HepG2 (cell line): ENCODE data around the gene NUP88. TPM values are rescaled to one million over a fixed set of nuclear protein-coding genes. Genes with fewer than 3 reads are reported as not detected.

Source experiments
- ATAC-seq: fragments of 200-7000 bp; cut with Tn5 transposase; 3 replicates; pipeline ENCODE4 v1.9.1; 2020; ENCODE audit warnings: mild to moderate bottlenecking, moderate library complexity
- BruUV-seq: library from RNA; stranded (reverse); fragments of 400-500 nt; replicated peaks from 2 replicates; lab custom pipeline; 2021; lab: Mats Ljungman, UMichigan
- CTCF ChIA-PET: fragments of 300-600 bp; formaldehyde crosslinking; extraction: SDS; loops from one replicate; lab custom pipeline; 2021; ENCODE audit warnings: low total read pairs, inconsistent platforms, low intra/inter-chr PET ratio; lab: Yijun Ruan, JAX
- POLR2A ChIA-PET: fragments of 350-600 bp; sonication (Branson Sonifier 250); formaldehyde crosslinking; loops from one replicate; lab custom pipeline; 2020; ENCODE audit warnings: antibody characterized with exemption, inconsistent platforms; lab: Yijun Ruan, JAX
- DNase-seq: peaks from one replicate; pipeline ENCODE4 v3.0.0-alpha.2; 2015; ENCODE audit warnings: low spot score
- FAIRE-seq: peaks from 3 replicates; lab custom pipeline; 2011; peaks lifted over from hg19 to GRCh38; lab: Jason Lieb, UNC
- H2AFZ ChIP-seq: one replicate; pipeline ENCODE4 v1.6.1; 2011; ENCODE audit warnings: low read length, inconsistent platforms
- H3K27ac ChIP-seq: fragments of 300-600 bp; 3 replicates; pipeline ENCODE4 v1.8.0; 2011; ENCODE audit warnings: mixed run types, mild to moderate bottlenecking, mixed read lengths, low read length, inconsistent platforms; ENCODE audit not compliant: insufficient read depth; ENCODE audit errors: extremely low read length
- H3K27me3 ChIP-seq, 2 experiments: fragments of 200-600 bp in 1 of 2; 2 replicates in 1 of 2; 3 replicates in 1 of 2; pipeline versions ENCODE4 v1.6.0 to v1.8.0; 2011; ENCODE audit warnings: low read length in 2 of 2, mild to moderate bottlenecking in 2 of 2, moderate library complexity in 2 of 2, inconsistent platforms in 1 of 2; ENCODE audit not compliant: insufficient read depth in 2 of 2, control insufficient read depth in 1 of 2
- H3K36me3 ChIP-seq, 2 experiments: fragments of 200-600 bp in 1 of 2; replicated peaks in 1 of 2; 2 replicates in 1 of 2; 3 replicates in 1 of 2; pipeline versions ENCODE4 v1.5.1 to v1.8.0; 2011; ENCODE audit warnings: low read length in 2 of 2, inconsistent platforms in 1 of 2; ENCODE audit not compliant: insufficient read depth in 2 of 2, control insufficient read depth in 1 of 2
- H3K4me1 ChIP-seq: 2 replicates; pipeline ENCODE4 v1.5.1; 2012; ENCODE audit warnings: low read length, inconsistent platforms; ENCODE audit not compliant: insufficient read depth
- H3K4me2 ChIP-seq: 2 replicates; pipeline ENCODE4 v1.6.0; 2011; ENCODE audit warnings: low read depth, low read length, inconsistent platforms
- H3K4me3 ChIP-seq, 3 experiments: fragments of 200-600 bp in 1 of 3; sonication (generic), shearing (Covaris generic) in 1 of 3; replicated peaks in 1 of 3; 2 replicates each; pipeline ENCODE4 v1.5.1; 2011 to 2016; ENCODE audit warnings: low read length in 3 of 3, inconsistent platforms in 2 of 3, low read depth in 2 of 3, mild to moderate bottlenecking in 2 of 3, control low read depth in 1 of 3, mixed read lengths in 1 of 3; ENCODE audit not compliant: insufficient read depth in 1 of 3
- H3K79me2 ChIP-seq: one replicate; pipeline ENCODE4 v1.6.1; 2011; ENCODE audit warnings: low read length, inconsistent platforms; ENCODE audit not compliant: insufficient read depth
- H3K9ac ChIP-seq: 2 replicates; pipeline ENCODE4 v1.6.0; 2011; ENCODE audit warnings: mild to moderate bottlenecking, low read depth, low read length, inconsistent platforms; ENCODE audit not compliant: insufficient read depth
- H3K9me3 ChIP-seq: 2 replicates; pipeline ENCODE4 v1.5.1; 2012; ENCODE audit warnings: mild to moderate bottlenecking, low read length
- H4K20me1 ChIP-seq: 2 replicates; pipeline ENCODE4 v1.6.0; 2011; ENCODE audit warnings: inconsistent platforms, mild to moderate bottlenecking, low read length, moderate library complexity; ENCODE audit not compliant: insufficient read depth
- BRD4 ChIP-seq: sonication (generic); formaldehyde crosslinking; IDR thresholded peaks from 2 replicates; pipeline ENCODE4 v1.4.0; 2020; ENCODE audit warnings: missing genetic modification reagents
- EZH2 ChIP-seq: conservative IDR thresholded peaks from 2 replicates; pipeline ENCODE4 v1.6.1; 2012; ENCODE audit warnings: mild to moderate bottlenecking, low read depth, low read length, moderate library complexity
- GTF2F1 ChIP-seq: fragments of 150-350 bp; IDR thresholded peaks from 2 replicates; pipeline ENCODE4 v1.6.1; 2014; ENCODE audit warnings: low read length
- KDM5A ChIP-seq: fragments of 200-600 bp; sonication (generic); IDR thresholded peaks from 2 replicates; pipeline ENCODE4 v1.7.0; 2018; ENCODE audit warnings: antibody characterized with exemption, mild to moderate bottlenecking, low read length, borderline replicate concordance
- PITX1 ChIP-seq: sonication (generic); formaldehyde crosslinking; IDR thresholded peaks from 2 replicates; pipeline ENCODE4 v1.5.1; 2020; ENCODE audit warnings: mild to moderate bottlenecking, missing genetic modification reagents
- REL ChIP-seq: sonication (generic); formaldehyde crosslinking; conservative IDR thresholded peaks from 2 replicates; pipeline ENCODE4 v1.8.0; 2022; ENCODE audit warnings: mild to moderate bottlenecking, missing genetic modification reagents, moderate library complexity
- RFXANK ChIP-seq: IDR thresholded peaks from 2 replicates; pipeline ENCODE4 v1.6.1; 2016
- SALL2 ChIP-seq: sonication (generic); formaldehyde crosslinking; IDR thresholded peaks from 2 replicates; pipeline ENCODE4 v1.8.1; 2023; ENCODE audit warnings: mild to moderate bottlenecking, missing genetic modification reagents, inconsistent platforms
- SIX4 ChIP-seq: sonication (generic); formaldehyde crosslinking; IDR thresholded peaks from 2 replicates; pipeline ENCODE4 v1.4.0; 2020; ENCODE audit warnings: missing genetic modification reagents
- ZNF33B ChIP-seq: sonication (generic); formaldehyde crosslinking; IDR thresholded peaks from 2 replicates; pipeline ENCODE4 v1.5.1; 2020; ENCODE audit warnings: mild to moderate bottlenecking, missing genetic modification reagents
- ZNF773 ChIP-seq: sonication (generic); formaldehyde crosslinking; IDR thresholded peaks from 2 replicates; pipeline ENCODE4 v1.4.0; 2020; ENCODE audit warnings: missing genetic modification reagents, borderline replicate concordance
- WGBS: methylation state at CpG from one replicate; pipeline ENCODE4 v1.1.6; 2017; ENCODE audit warnings: low lambda C conversion rate; 5-methylcytosine and 5-hydroxymethylcytosine counted together
- in situ Hi-C: cut with HindIII; loops from 2 replicates; pipeline ENCODE4 v1.10.0; 2017; ENCODE audit warnings: low pct_unique_long_range_greater_than_20kb; ENCODE audit not compliant: extremely low pct_ligation_motif_present
- intact Hi-C: fragments of 100-400 bp; cut with micrococcal nuclease; formaldehyde crosslinking; loops from one replicate; pipeline ENCODE4 v1.10.0; 2022; ENCODE audit not compliant: unreplicated experiment
- polyA plus RNA-seq, 8 experiments: library from polyadenylated mRNA; depleted of rRNA in 3 of 8; stranded (reverse) in 7 of 8; unstranded in 1 of 8; fragments of >200 nt; fragmentation: Illumina TruSeq in 4 of 8; extraction: Trizol in 4 of 8; gene quantifications; 2 replicates each; pipeline versions ENCODE4 v1.2.1 to v1.2.3, GENCODE V29; 2011 to 2016; ENCODE audit warnings: low read depth in 4 of 8, missing spikeins in 1 of 8, mixed read lengths in 1 of 8; ENCODE audit not compliant: insufficient read depth in 1 of 8
- total RNA-seq, 5 experiments: library from RNA; depleted of rRNA; stranded (reverse); fragments of >200 nt; fragmentation: Illumina TruSeq; extraction: Trizol; gene quantifications; 2 replicates each; pipeline ENCODE4 v1.2.3, GENCODE V29; 2016; ENCODE audit warnings: low read depth in 1 of 5
- TF ChIP-seq, protein P1 (sequence below): IDR thresholded peaks from 2 replicates; pipeline ENCODE4 v1.6.1; 2016; ENCODE audit warnings: mild to moderate bottlenecking, missing biosample characterization, missing genetic modification reagents
- TF ChIP-seq, protein P2 (sequence below): sonication (generic); formaldehyde crosslinking; IDR thresholded peaks from 2 replicates; pipeline ENCODE4 v1.9.0; 2021; ENCODE audit warnings: missing genetic modification reagents, borderline replicate concordance

The NUP88 gene
- total and polyA plus RNA-seq, 2 of the 13 experiments (the other 11 are each of a cell fraction or from before 2014, with no cell fraction given), result 48.2 to 130 TPM

DNA sequence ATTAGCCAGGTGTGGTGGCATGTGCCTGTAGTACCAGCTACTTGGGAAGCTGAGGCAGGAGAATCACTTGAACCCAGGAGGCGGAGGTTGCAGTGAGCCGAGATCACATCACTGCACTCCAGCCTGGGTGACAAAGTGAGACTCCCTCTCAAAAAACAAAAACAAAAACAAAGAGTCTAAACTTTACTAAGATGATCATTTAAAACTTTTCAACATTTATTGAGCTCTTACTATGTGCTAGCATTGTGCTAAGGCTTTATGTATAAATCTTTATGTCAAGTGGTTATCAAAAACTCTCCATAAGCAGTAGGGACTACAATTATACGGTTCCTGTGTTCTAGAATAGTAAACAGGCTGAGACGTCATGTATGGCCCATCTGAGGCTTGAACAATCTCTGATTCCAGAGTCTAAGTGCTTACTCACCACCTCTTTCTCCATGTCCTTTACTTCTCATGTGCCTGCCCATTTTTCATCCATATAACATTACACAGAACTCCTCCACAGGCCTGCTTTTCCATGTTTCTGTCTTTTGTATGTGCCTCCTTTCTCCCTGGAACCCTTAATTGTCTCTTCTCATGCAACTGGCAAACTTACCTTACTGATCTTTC lies 66.7 kb downstream of the NUP88 start:
- in situ Hi-C loops (no loop called here), intact Hi-C loops (no loop called here)
- no peak overlapping the region for H3K4me2 ChIP-seq
- peaks cover 13 to 47% of the 10 kb centered on the region in 2 experiments for H3K36me3 ChIP-seq
- no peaks in the 10 kb centered on the region for H3K79me2 ChIP-seq
- no peak overlapping the region for H3K4me3 ChIP-seq
- TF ChIP-seq EZH2 (no peak), RFXANK (no peak), ZNF773 (CRISPR knock-in tag) (no peak), REL (CRISPR knock-in tag) (no peak), ZNF33B (no peak), GTF2F1 (no peak), KDM5A (no peak), PITX1 (CRISPR knock-in tag) (no peak), SIX4 (no peak), BRD4 (no peak), SALL2 (CRISPR knock-in tag) (no peak)
- TF ChIP-seq, protein P1, sequence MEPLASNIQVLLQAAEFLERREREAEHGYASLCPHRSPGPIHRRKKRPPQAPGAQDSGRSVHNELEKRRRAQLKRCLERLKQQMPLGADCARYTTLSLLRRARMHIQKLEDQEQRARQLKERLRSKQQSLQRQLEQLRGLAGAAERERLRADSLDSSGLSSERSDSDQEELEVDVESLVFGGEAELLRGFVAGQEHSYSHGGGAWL, result no peak
- TF ChIP-seq, protein P2, sequence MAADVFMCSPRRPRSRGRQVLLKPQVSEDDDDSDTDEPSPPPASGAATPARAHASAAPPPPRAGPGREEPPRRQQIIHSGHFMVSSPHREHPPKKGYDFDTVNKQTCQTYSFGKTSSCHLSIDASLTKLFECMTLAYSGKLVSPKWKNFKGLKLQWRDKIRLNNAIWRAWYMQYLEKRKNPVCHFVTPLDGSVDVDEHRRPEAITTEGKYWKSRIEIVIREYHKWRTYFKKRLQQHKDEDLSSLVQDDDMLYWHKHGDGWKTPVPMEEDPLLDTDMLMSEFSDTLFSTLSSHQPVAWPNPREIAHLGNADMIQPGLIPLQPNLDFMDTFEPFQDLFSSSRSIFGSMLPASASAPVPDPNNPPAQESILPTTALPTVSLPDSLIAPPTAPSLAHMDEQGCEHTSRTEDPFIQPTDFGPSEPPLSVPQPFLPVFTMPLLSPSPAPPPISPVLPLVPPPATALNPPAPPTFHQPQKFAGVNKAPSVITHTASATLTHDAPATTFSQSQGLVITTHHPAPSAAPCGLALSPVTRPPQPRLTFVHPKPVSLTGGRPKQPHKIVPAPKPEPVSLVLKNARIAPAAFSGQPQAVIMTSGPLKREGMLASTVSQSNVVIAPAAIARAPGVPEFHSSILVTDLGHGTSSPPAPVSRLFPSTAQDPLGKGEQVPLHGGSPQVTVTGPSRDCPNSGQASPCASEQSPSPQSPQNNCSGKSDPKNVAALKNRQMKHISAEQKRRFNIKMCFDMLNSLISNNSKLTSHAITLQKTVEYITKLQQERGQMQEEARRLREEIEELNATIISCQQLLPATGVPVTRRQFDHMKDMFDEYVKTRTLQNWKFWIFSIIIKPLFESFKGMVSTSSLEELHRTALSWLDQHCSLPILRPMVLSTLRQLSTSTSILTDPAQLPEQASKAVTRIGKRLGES, result no peak
- 94% methylated on average over 4 of the region's 4 CpGs for WGBS
- no TSS peak for BruUV-seq
- no peak overlapping the region for H2AFZ ChIP-seq
- H3K4me1 ChIP-seq, result peaks cover 15% of the 10 kb centered on the region
- H3K27ac ChIP-seq, result no peak overlapping the region
- no peaks in the 10 kb centered on the region for H4K20me1 ChIP-seq
- FAIRE-seq, result no peak
- H3K9ac ChIP-seq, result no peak overlapping the region
- H3K9me3 ChIP-seq, result no peaks in the 10 kb centered on the region
- ChIA-PET POLR2A (no interaction called here), CTCF (no interaction called here)
- no peaks in the 10 kb centered on the region for H3K27me3 ChIP-seq
- no peak for DNase-seq
- no peak for ATAC-seq
